ENCODE data around the gene CUEDC1. TPM values are rescaled to one million over a fixed set of nuclear protein-coding genes. Genes with fewer than 3 reads are reported as not detected.
A peak's percentile ranks its signal among the peaks of the same experiment; 100 is the strongest.

Gene CUEDC1
- total RNA-seq, 2 experiments from 2014 or later, result 0.29 to 0.40 TPM

DNA sequence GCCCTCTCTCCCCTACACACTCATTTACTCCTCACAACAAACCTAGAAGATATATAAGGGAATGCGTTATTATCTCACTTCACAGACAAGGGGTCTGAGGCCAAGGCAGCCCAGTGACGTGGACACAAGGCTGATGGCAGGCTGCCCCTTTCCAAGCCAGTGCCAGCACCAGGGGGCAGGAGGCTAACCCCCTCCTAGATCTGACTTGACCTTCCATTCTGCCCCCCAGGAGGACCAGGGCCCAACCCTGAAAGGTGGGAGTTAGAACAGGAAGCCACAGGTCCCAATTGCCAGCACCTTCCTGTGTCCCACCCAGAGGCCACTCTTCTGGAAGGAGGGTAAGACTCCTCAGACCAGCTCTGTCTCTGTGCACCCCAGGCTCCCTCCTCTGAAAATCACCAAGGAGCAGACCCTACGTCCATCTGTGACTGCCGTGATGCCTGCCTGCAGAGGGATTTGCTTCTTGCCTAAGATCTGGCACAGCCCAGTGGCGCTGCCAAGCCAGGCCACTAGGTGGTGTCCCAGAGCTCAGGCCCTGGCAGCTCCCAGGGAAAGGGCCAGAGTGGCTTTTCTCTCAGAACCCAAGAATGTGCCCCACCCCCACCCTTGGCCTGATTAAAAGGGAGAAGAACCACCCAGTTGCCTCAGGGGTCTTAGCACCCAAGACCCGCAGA is 62.9 kb downstream of the CUEDC1 start:
- CTCF ChIA-PET, result interaction anchor here (0.5 to 4.1 kb wide), 30 partner anchors 12 to 276 kb away, joined by 3 to 26 read pairs (median 4); partner anchors contain the start of genes CUEDC1 and MRPS23
- Mint-ChIP-seq H3K27me3 (peaks cover 2% of the 10 kb centered on the region), H3K9me3 (no peaks in the 10 kb centered on the region), H3K27ac (no peak overlapping the region), H3K36me3 (ENCODE audit: low read depth) (no peaks in the 10 kb centered on the region), H3K4me1 (ENCODE audit: low read depth) (no peaks in the 10 kb centered on the region), H3K4me3 (no peak overlapping the region)
- POLR2A ChIA-PET, result interaction anchor here (1.2 to 1.5 kb wide), 2 partner anchors 34 to 108 kb away, joined by 3 to 4 read pairs; no protein-coding TSS in a partner anchor
- ATAC-seq (peak; percentile 99), DNase-seq (peak; percentile 88)
- intact Hi-C loops (cut with micrococcal nuclease), result no loop called here
- TF ChIP-seq, protein P1, sequence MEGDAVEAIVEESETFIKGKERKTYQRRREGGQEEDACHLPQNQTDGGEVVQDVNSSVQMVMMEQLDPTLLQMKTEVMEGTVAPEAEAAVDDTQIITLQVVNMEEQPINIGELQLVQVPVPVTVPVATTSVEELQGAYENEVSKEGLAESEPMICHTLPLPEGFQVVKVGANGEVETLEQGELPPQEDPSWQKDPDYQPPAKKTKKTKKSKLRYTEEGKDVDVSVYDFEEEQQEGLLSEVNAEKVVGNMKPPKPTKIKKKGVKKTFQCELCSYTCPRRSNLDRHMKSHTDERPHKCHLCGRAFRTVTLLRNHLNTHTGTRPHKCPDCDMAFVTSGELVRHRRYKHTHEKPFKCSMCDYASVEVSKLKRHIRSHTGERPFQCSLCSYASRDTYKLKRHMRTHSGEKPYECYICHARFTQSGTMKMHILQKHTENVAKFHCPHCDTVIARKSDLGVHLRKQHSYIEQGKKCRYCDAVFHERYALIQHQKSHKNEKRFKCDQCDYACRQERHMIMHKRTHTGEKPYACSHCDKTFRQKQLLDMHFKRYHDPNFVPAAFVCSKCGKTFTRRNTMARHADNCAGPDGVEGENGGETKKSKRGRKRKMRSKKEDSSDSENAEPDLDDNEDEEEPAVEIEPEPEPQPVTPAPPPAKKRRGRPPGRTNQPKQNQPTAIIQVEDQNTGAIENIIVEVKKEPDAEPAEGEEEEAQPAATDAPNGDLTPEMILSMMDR (IDR thresholded peaks at IDR 0.05), result peak; percentile 87

DNA sequence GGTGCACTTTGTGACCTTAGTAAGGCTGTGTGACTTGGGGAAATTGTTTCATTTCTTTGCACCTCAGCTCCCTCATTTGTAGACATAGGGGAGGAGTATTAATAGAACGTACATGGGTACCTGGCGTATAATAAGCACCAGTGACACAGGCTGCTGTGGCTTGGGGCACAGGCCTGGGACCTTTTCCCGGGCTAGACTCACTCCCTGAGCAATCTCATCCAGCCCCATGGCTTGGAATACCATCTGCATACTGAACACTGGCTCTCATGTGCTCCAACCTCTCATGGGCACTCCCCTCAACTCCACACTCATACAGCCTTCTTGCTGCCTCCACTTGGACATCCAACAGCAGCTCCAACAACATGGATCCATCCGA is 64.4 kb downstream of the CUEDC1 start:
- Mint-ChIP-seq H3K4me1 (ENCODE audit: low read depth) (no peaks in the 10 kb centered on the region), H3K27ac (no peak overlapping the region), H3K27me3 (peaks cover 2% of the 10 kb centered on the region), H3K4me3 (no peak overlapping the region), H3K9me3 (no peaks in the 10 kb centered on the region), H3K36me3 (ENCODE audit: low read depth) (no peaks in the 10 kb centered on the region)
- TF ChIP-seq, protein P1 (IDR thresholded peaks at IDR 0.05), result no peak
- ChIA-PET CTCF (interaction anchor here (0.8 to 4.1 kb wide), 5 partner anchors 16 to 223 kb away, joined by 3 to 26 read pairs (median 3); partner anchors contain the start of gene CUEDC1), POLR2A (interaction anchor here (1.5 kb wide), 1 partner anchor 16 kb away, joined by 3 read pairs; no protein-coding TSS in a partner anchor)
- intact Hi-C loops (cut with micrococcal nuclease), result no loop called here
- no peak for ATAC-seq
- DNase-seq, result no peak

DNA sequence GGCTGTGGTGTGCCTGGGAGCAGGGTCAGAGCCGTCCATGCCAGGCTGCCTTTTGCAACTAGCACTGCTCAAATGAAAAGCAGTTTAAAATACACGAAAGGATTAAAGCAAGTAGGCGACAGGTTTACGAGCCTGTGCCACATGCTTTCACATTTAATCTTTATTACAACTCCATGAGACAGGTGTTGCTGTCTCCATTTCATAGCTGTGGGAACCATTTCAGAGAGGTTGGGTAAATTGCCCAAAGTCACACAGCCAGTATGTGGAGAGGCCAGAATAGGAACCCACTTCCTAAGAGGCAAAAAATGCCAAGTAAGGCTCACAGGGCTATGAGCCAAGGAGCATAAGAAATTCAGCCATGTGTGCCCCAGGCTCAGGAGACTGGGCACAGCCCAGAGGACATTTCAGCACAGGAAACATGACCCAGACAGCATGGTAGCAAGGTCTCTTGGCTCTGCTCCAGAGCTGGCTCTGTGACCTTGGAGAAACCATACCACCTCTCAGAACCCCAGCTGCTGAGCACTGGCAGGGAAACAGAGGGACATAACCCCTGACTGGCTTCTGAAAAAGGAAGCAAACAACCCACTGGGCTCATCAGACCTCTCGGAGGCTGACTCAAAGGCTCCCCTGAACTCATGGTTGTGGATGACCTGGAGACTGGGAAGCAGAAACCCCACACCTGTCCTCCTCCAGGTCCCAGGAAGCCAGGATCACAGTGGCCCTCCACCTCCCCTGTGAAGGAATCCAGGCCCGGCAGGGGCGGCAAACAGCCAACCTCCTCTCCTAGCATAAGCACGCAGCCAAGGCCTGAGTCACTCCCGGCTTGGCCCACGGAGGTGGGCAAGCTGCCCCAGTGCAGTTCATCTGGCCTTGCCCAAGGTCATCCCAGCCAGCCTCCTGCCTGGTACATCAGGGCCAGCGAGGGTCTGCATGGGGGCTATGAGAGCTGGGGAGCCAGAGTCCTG is 65.0 kb downstream of the CUEDC1 start:
- H3K4me1 Mint-ChIP-seq (ENCODE audit: low read depth), result no peaks in the 10 kb centered on the region
- TF ChIP-seq, protein P1 (IDR thresholded peaks at IDR 0.05), result no peak
- no peak overlapping the region for H3K4me3 Mint-ChIP-seq
- ChIA-PET CTCF (interaction anchor here (0.8 to 4.1 kb wide), 6 partner anchors 20 to 224 kb away, joined by 3 to 26 read pairs (median 3); partner anchors contain the start of gene CUEDC1), POLR2A (interaction anchor here (1.5 kb wide), 1 partner anchor 16 kb away, joined by 3 read pairs; no protein-coding TSS in a partner anchor)
- no peak overlapping the region for H3K27ac Mint-ChIP-seq
- H3K9me3 Mint-ChIP-seq, result no peaks in the 10 kb centered on the region
- peaks cover 2% of the 10 kb centered on the region for H3K27me3 Mint-ChIP-seq
- intact Hi-C loops (cut with micrococcal nuclease), result no loop called here
- no peaks in the 10 kb centered on the region for H3K36me3 Mint-ChIP-seq (ENCODE audit: low read depth)
- ATAC-seq, result no peak
- DNase-seq, result no peak

DNA sequence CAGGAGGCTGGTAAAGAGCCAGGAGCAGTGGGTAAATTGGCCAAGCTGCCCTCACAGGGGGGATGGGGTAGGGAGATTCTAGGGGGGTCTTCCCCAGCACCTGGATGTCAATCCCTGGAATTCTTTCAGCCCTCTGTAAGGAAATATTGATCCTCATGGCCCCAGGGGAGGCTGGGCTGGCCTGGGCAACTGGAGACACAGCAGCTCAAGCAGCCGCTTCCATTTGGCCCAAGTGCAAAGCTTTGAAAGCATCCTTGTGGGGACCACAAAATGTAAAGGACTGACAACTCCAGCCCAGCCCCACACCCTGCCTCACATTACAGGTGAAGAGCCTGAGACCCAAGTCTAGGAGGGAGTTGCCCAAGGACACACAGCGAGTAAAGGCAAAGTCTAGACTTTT is 66.0 kb downstream of the CUEDC1 start:
- Mint-ChIP-seq H3K9me3 (no peaks in the 10 kb centered on the region), H3K27me3 (peaks cover 2% of the 10 kb centered on the region), H3K4me3 (no peak overlapping the region), H3K4me1 (ENCODE audit: low read depth) (no peaks in the 10 kb centered on the region), H3K36me3 (ENCODE audit: low read depth) (no peaks in the 10 kb centered on the region), H3K27ac (no peak overlapping the region)
- no peak for ATAC-seq
- TF ChIP-seq, protein P1 (IDR thresholded peaks at IDR 0.05), result no peak
- POLR2A ChIA-PET, result no interaction called here
- intact Hi-C loops (cut with micrococcal nuclease), result no loop called here
- no peak for DNase-seq
- CTCF ChIA-PET, result interaction anchor here (0.9 to 1.3 kb wide), 2 partner anchors 38 to 110 kb away, joined by 3 read pairs; no protein-coding TSS in a partner anchor
